GM18909 (cell line): ENCODE results near the gene P2RY8.

ENCODE experiments used
- ATAC-seq: cut with Tn5 transposase; IDR thresholded peaks from one replicate; pipeline ENCODE4 v1.9.1; 2021; ENCODE audit warnings: mild to moderate bottlenecking; ENCODE audit not compliant: unreplicated experiment, poor library complexity

Gene P2RY8

DNA sequence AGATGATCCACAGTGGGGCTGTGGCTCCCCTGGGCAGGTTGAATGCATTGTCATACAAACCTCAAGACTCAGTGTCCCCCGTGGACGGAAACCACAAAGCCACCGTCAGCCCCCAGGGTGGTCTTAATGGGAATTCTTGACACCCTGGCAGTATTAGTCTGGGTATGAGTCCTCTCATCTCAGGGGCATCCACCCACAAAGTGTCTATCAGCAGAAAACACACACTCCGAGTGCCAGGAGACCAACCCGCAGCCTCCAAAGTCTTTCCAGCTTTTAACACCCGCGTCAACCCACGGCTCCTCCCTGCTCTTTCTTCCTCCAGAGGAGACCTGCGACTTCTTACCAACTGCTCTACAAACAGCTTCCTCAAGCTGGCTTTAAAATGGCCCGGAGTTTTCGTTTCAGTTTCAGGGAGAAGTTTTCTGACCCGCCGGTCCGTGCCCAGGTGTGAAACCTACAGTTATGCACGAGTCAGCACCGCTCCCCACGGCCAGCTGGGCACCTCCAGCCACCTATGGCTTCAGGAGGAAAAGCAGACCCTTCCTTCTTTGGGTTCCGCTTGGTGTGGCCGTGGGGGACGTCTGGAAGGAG lies 69.9 kb downstream of the P2RY8 start:
- peak; percentile 47 for ATAC-seq

- ATAC-seq: no peak
These were observed 70.7 kb downstream of the P2RY8 start for GRCh38 chrX:1466232-1466661.

GRCh38 chrX:1465286-1466231 lies 71.4 kb downstream of the P2RY8 start:
- ATAC-seq: no peak

DNA sequence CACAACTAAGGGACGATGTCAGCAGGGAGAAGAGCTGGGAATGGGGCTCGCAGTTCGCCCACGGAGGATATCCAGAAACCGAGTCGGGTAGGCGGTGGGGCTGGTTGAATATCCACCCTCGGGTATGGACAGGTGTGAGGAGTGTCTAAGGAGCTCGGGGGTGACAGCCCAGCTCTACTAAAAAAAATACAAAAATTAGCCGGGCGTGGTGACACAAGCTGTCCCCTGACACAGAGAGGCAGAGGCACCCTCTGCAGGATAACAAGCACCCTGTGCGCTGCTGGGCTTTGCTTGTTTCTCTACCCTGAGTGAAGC lies 72.1 kb downstream of the P2RY8 start:
- ATAC-seq: no peak

- ATAC-seq: no peak
These were observed 72.7 kb downstream of the P2RY8 start for GRCh38 chrX:1464041-1464970.

DNA sequence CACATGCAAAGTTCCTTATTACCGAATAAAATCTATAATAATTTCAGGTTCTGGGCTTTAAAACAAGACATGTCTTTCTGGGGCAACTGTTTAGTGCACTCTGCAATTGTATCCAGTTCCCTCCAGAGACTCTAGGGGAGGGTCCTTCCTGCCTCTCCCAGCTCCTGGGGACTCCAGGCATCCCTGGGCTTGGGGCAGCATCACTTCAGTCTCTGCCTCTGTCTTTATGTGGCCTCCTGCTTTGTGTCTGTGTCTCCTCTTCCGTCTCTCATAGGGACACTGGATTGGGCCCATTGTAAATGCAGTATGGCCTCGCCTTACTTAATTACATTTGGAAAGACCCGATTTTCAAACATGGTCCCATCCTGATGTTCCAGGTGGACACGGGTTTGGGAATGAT lies 73.4 kb downstream of the P2RY8 start:
- ATAC-seq: no peak

DNA sequence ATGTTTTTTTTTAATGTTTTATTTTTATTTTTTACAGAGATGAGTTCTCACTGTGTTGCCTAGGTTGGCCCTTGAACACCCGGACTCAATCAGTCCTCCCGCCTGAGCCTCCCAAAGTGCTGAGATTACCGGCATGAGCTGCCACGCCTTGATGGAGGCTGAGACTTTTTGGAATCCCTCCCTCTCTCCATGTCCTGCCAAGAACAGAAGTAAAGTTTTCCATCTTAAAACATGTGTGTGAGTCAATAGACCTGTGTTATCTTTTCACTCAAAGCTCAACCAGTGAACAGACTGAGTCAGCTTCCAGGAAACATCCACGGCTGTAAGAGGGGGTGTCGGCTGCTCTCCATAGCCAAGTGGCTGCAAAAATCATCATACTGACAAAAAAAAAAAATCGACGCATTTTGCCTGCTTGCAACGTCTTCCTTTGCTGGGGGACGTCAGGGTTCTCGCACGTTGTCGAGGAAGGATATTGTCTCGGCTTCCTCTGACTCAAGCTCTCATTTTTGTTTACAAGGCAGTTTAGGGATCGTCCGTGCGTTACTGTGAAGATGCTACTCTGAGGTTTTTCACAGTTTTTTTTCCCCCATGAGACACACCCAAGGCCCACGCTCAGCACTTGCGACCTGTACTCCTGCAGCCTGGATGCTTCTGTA lies 74.3 kb downstream of the P2RY8 start:
- no peak for ATAC-seq

DNA sequence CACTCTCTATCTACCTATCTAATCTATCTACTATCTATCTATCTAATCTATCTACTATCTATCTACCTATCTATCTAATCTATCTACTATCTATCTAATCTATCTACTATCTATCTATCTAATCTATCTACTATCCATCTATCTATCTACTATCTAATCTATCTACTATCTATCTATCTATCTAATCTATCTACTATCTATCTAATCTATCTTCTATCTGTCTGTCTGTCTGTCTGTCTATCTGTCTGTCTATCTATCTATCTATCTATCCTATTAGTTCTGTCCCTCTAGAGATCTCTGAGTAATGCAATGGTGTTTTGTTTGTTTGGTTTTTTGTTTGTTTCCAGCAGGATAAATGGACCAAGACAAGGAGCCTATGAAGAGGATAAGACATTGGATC lies 74.9 kb downstream of the P2RY8 start:
- ATAC-seq: no peak

GRCh38 chrX:1455948-1456280 lies 81.1 kb downstream of the P2RY8 start:
- ATAC-seq: no peak

GRCh38 chrX:1453951-1454785 lies 82.8 kb downstream of the P2RY8 start:
- peak; percentile 52 for ATAC-seq

DNA sequence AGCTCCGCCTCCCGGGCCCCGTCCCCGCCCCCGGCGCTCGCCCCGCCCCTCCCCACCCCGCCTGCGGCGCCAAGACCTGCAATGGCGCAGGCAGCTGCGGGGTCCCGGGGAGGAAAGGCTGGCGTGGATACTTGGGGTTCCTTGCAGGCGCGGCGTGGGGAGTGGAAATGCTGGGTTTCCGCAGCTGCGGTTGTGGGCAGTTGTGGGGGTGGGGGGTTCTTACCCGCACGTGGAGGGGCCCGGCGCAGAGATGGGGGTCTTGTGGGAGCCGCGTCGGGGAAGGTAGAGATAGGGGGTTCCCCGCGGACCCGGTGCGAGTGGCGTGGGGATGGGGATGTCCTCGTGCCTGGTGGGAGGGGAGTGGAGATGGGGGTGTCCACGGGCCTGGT lies 83.6 kb downstream of the P2RY8 start:
- peak; percentile 35 for ATAC-seq

GRCh38 chrX:1452516-1453394 lies 84.2 kb downstream of the P2RY8 start, which contains the start of gene ASMTL:
Gene ASMTL, minus strand, starts transcription at chrX:1452909. Its CDS starts 69 bp downstream, at chrX:1452840.
- peak; percentile 77 for ATAC-seq

DNA sequence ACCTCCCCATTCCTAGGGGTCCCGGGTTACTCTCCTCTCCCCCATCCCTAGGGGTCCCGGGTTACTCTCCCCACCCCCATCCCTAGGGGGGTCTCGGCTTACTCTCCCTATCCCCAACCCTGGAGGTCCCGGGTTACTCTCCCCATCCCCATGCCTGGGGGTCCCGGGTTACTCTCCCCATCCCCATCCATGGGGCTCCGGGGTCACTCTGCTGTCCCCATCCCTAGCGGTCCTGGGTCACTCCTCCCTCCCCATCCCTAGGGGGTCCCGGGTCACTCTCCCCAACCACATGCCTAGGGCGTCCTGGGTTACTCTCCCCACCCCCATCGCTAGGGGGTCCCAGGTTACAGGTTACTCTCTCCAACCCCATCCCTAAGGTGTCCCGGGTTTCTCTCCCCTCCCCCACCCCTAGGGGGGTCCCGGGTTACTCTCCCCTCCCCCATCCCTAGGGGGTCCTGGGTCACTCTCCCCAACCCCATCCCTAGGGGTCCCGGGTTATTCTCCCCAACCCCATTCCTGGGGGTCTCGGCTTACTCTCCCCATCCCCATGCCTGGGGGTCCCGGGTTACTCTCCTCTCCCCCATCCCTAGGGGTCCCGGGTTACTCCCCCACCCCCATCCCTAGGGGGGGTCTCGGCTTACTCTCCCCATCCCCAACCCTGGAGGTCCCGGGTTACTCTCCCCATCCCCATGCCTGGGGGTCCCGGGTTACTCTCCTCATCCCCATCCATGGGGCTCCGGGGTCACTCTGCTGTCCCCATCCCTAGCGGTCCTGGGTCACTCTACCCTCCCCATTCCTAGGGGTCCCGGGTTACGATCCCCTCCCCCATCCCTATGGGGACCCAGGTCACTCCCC lies 85.1 kb downstream of the P2RY8 start:
- ATAC-seq: no peak

DNA sequence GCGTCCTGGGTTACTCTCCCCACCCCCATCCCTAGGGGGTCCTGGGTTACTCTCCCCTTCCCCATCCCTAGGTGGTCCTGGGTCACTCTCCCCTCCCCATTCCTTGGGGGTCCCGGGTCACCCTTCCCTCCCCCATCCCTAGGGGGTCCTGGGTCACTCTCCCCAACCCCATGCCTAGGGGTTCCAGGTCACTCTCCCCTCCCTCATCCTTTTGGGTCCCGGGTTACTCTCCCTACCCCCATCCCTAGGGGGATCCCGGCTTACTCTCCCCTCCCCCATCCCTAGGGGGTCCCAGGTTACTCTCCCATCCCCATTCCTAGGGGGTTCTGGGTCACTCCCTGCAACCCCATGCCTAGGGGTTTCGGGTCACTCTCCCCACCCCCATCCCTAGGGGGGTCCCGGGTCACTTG lies 85.7 kb downstream of the P2RY8 start:
- no peak for ATAC-seq

DNA sequence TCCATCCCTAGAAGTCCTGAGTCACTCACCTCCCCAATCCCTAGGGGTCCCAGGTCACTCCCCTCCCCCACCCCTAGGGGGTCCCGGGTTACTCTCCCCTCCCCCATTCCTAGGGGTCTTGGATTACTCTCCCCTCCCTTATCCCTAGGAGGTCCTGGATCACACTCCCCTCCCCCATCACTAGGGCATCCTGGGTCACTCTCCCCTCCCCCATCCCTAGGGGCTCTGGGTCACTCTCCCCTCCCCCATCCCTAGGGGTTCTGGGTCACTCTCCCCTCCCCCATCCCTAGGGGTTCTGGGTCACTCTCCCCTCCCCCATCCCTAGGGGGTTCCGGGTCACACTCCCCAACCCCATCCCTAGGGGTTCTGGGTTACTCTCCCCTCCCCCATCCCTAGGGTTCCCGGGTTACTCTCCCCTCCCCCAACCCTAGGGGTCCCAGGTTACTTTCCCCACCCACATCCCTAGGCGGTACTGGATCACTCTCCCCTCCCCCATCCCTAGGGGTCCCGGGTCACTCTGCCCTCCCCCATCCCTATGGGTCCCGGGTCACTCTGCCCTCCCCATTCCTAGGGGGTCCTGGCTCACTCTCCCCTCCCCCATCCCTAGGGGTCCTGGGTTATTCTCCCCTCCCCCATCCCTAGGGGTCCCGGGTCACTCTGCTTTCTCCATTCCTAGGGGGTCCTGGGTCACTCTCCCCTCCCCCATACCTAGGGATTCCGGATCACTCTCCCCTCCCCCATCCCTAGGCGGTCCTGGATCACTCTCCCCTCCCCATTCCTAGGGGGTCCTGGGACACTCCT lies 86.4 kb downstream of the P2RY8 start:
- no peak for ATAC-seq

DNA sequence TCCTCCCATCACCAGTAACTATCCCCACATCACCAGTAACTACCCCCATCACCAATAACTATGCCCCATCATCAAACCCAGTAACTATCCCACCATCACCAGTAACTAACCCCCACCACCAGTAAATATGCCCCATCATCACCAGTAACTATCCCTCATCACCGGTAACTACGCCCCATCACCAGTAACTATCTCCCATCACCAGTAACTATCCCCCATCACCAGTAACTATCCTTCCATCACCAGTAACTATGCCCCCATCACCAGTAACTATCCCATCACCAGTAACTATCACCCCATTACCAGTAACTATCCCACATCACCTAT lies 87.2 kb downstream of the P2RY8 start:
- no peak for ATAC-seq
